CD8-positive, alpha-beta memory T cell (primary cell): ENCODE data around the gene ZDHHC24. TPM values are rescaled to one million over a fixed set of nuclear protein-coding genes. Genes with fewer than 3 reads are reported as not detected.
"Not testable (repeated sequence)": the region's sequence is repeated elsewhere in the genome, so short reads cannot be mapped to it uniquely, and the experiment has no call there.

ENCODE experiments used
- CTCF ChIA-PET: fragments of 350-600 bp; sonication (Branson Sonifier 250); formaldehyde crosslinking; loops from one replicate; lab custom pipeline; 2021; ENCODE audit warnings: antibody characterized with exemption; lab: Charles Lee
- POLR2A ChIA-PET: fragments of 350-600 bp; sonication (Branson Sonifier 250); formaldehyde crosslinking; loops from one replicate; lab custom pipeline; 2021; ENCODE audit warnings: antibody characterized with exemption; lab: Charles Lee
- DNase-seq, 5 donors: peaks; one replicate each; pipeline versions ENCODE4 v3.0.0 to v3.0.0-alpha.2; 2020 to 2022; ENCODE audit warnings: mixed read lengths in 1 of 5
- H3K27ac ChIP-seq: one replicate; pipeline ENCODE4 v1.7.0; 2013; ENCODE audit warnings: low read depth, mild to moderate bottlenecking, low read length, moderate library complexity
- H3K27me3 ChIP-seq: 2 replicates; pipeline ENCODE4 v1.7.0; 2013; ENCODE audit warnings: low read length, mild to moderate bottlenecking; ENCODE audit not compliant: insufficient read depth, poor library complexity, severe bottlenecking
- H3K36me3 ChIP-seq: 2 replicates; pipeline ENCODE4 v1.7.0; 2013; ENCODE audit warnings: mild to moderate bottlenecking, low read length, moderate library complexity; ENCODE audit not compliant: insufficient read depth
- H3K4me1 ChIP-seq: 2 replicates; pipeline ENCODE4 v1.7.0; 2013; ENCODE audit warnings: mild to moderate bottlenecking, low read length, moderate library complexity; ENCODE audit not compliant: insufficient read depth
- H3K4me3 ChIP-seq: 2 replicates; pipeline ENCODE4 v1.7.0; 2013; ENCODE audit warnings: mild to moderate bottlenecking, low read length
- H3K9me3 ChIP-seq: 2 replicates; pipeline ENCODE4 v1.7.0; 2013; ENCODE audit warnings: mild to moderate bottlenecking, low read length
- H3K27ac Mint-ChIP-seq, 8 donors: one replicate each; pipeline ENCODE4 v1.8.0; 2020 to 2021; ENCODE audit warnings: mixed read lengths in 8 of 8, mild to moderate bottlenecking in 6 of 8, inconsistent platforms in 3 of 8, moderate library complexity in 3 of 8
- H3K27me3 Mint-ChIP-seq, 2 donors: one replicate each; pipeline ENCODE4 v1.8.0; 2020 to 2021; ENCODE audit warnings: mixed read lengths in 2 of 2, mild to moderate bottlenecking in 1 of 2, moderate library complexity in 1 of 2
- H3K36me3 Mint-ChIP-seq, 3 donors: one replicate each; pipeline ENCODE4 v1.8.0; 2020 to 2021; ENCODE audit warnings: mixed read lengths in 3 of 3, inconsistent platforms in 1 of 3, mild to moderate bottlenecking in 1 of 3
- H3K4me1 Mint-ChIP-seq, 3 donors: one replicate each; pipeline ENCODE4 v1.8.0; 2020 to 2021; ENCODE audit warnings: mixed read lengths in 3 of 3, inconsistent platforms in 1 of 3, mild to moderate bottlenecking in 1 of 3
- H3K4me3 Mint-ChIP-seq, 7 donors: one replicate each; pipeline ENCODE4 v1.8.0; 2020 to 2021; ENCODE audit warnings: mixed read lengths in 7 of 7, mild to moderate bottlenecking in 6 of 7, moderate library complexity in 4 of 7, inconsistent platforms in 2 of 7
- H3K9me3 Mint-ChIP-seq, 5 donors: one replicate each; pipeline ENCODE4 v1.8.0; 2020 to 2022; ENCODE audit warnings: mixed read lengths in 5 of 5, mild to moderate bottlenecking in 3 of 5, moderate library complexity in 2 of 5, inconsistent platforms in 1 of 5
- polyA plus RNA-seq: library from polyadenylated mRNA; unstranded; fragments of 300-500 nt; fragmentation: Illumina TruSeq; gene quantifications from one replicate; pipeline ENCODE4 v1.2.3, GENCODE V29; 2021
- total RNA-seq, 2 experiments: library from RNA; stranded (reverse); gene quantifications; one replicate each; pipeline ENCODE4 v1.2.3, GENCODE V29; 2021

The ZDHHC24 gene
- total and polyA plus RNA-seq, 3 experiments from 2014 or later, result 16.6 to 21.5 (median 17.1) TPM

DNA sequence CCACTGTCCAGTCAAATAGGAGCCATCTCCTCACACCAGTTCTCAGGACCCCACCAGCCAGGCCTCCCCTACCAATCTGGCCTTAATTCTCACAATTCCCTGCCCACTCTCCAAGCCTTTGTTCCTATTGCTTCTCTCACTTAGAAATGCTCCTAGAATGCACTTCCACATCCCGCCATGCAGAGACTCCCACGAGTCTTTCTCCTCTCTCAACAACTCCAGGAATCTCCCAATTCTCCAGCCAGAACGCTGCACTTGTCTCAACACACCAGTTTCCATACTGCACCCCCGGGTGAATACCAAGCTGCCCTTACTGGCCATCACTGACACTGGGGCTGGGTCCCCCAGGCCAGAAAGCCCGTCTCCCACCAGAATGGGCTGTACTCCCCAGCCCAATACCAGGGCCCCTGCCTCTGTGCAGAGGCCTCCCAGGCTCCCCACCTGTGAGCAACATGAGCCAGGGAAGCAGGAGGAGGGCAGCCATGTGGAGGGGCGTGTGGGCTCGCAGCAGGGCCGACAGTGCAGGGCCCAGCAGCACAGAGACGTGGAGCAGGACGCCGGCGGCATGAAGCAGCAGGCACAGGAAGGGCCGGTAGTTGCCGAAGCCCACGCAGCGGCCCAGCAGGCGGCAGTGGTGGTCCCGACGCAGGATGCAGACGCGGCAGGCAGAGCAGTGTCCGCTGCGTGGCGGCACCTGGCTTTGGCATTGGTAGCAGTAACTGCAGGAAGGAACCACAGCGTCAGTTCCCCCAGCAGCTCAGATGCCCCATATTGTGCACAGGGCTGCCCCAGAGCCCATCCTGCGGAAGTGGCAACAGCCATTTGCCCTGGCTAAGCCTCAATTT lies 2.4 kb downstream of the ZDHHC24 start:
- no peaks in the 10 kb centered on the region for H3K9me3 Mint-ChIP-seq
- CTCF ChIA-PET, result interaction anchor here (0.6 to 1.6 kb wide), 7 partner anchors 10 to 159 kb away, joined by 3 to 5 read pairs (median 3); no protein-coding TSS in a partner anchor
- H3K4me1 ChIP-seq, result peaks cover 32% of the 10 kb centered on the region
- H3K4me1 Mint-ChIP-seq, result peaks cover 38 to 51% (median 50%) of the 10 kb centered on the region in 3 donors
- H3K27ac ChIP-seq, result peak overlapping the region; percentile 66
- H3K27me3 Mint-ChIP-seq, result peaks cover 0 to 4% of the 10 kb centered on the region in 2 donors
- H3K36me3 Mint-ChIP-seq, result peaks cover 0 to 54% (median 11%) of the 10 kb centered on the region in 3 donors
- H3K27ac Mint-ChIP-seq, result peak overlapping the region; percentile 89 to 97 (median 93)
- peak overlapping the region; percentile 72 to 92 (median 81) for H3K4me3 Mint-ChIP-seq
- no peaks in the 10 kb centered on the region for H3K9me3 ChIP-seq
- POLR2A ChIA-PET, result interaction anchor here (1.0 to 1.5 kb wide), 5 partner anchors 48 to 135 kb away, joined by 3 to 7 read pairs (median 3); partner anchors contain the start of genes RBM4 and RBM4B
- peak; percentile 62 to 85 (median 69) for DNase-seq
- H3K27me3 ChIP-seq, result no peaks in the 10 kb centered on the region
- H3K4me3 ChIP-seq, result peak overlapping the region; percentile 66
- peaks cover 7% of the 10 kb centered on the region for H3K36me3 ChIP-seq

- no peaks in the 10 kb centered on the region for H3K9me3 Mint-ChIP-seq
- peaks cover 0 to 60% (median 13%) of the 10 kb centered on the region in 3 donors for H3K36me3 Mint-ChIP-seq
- peaks cover 39 to 52% (median 50%) of the 10 kb centered on the region in 3 donors for H3K4me1 Mint-ChIP-seq
- no peaks in the 10 kb centered on the region for H3K27me3 Mint-ChIP-seq
- ChIA-PET POLR2A (interaction anchor here (0.9 kb wide), 1 partner anchor 26 kb away, joined by 3 read pairs; the partner anchor contains the start of gene CTSF), CTCF (no interaction called here)
- Histone ChIP-seq H3K27me3 (no peaks in the 10 kb centered on the region), H3K9me3 (no peaks in the 10 kb centered on the region), H3K4me3 (no peak overlapping the region), H3K4me1 (peaks cover 32% of the 10 kb centered on the region), H3K27ac (no peak overlapping the region), H3K36me3 (peaks cover 7% of the 10 kb centered on the region)
- peak overlapping the region; percentile 36 to 92 (median 72) for H3K4me3 Mint-ChIP-seq
- DNase-seq, result no peak
- H3K27ac Mint-ChIP-seq, result peak overlapping the region; percentile 85 to 98 (median 90)
These were observed 3.5 kb downstream of the ZDHHC24 start for GRCh38 chr11:66542362-66542761.

GRCh38 chr11:66541892-66542291 lies 4.0 kb downstream of the ZDHHC24 start:
- H3K36me3 Mint-ChIP-seq, result peaks cover 0 to 65% (median 15%) of the 10 kb centered on the region in 3 donors
- H3K27ac Mint-ChIP-seq, result peak overlapping the region; percentile 60 to 96 (median 89)
- H3K27me3 ChIP-seq, result no peaks in the 10 kb centered on the region
- ChIA-PET CTCF (interaction anchor here (0.5 kb wide), 1 partner anchor 42 kb away, joined by 3 read pairs; no protein-coding TSS in a partner anchor), POLR2A (interaction anchor here (0.6 to 0.9 kb wide), 2 partner anchors 17 to 27 kb away, joined by 3 read pairs; partner anchors contain the start of gene CTSF)
- peaks cover 32% of the 10 kb centered on the region for H3K4me1 ChIP-seq
- H3K4me3 Mint-ChIP-seq, result peak overlapping the region; percentile 22 to 72 (median 57)
- H3K27ac ChIP-seq, result no peak overlapping the region
- no peaks in the 10 kb centered on the region for H3K9me3 Mint-ChIP-seq
- no peak for DNase-seq
- H3K4me1 Mint-ChIP-seq, result peaks cover 39 to 52% (median 49%) of the 10 kb centered on the region in 3 donors
- no peaks in the 10 kb centered on the region for H3K27me3 Mint-ChIP-seq
- no peaks in the 10 kb centered on the region for H3K9me3 ChIP-seq
- no peak overlapping the region for H3K4me3 ChIP-seq
- H3K36me3 ChIP-seq, result peaks cover 7% of the 10 kb centered on the region

DNA sequence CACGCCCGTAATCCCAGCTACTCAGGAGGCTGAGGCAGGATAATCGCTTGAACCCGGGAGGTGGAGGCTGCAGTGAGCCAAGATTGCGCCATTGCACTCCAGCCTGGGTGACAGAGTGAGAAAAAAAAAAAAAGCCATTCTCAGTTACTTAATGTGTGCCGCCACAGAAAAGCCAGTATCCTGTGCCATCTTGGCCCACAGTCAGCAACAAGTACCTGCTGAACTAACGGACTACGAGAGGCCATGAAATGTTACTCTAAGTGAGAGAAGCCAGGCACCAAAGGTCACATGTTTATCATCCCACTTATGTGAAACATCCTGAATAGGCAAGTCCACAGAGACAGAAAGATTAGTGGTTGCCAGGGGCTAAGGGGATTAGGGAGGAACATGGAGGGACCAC lies 5.2 kb downstream of the ZDHHC24 start:
- H3K27ac ChIP-seq, DNase-seq, H3K9me3 Mint-ChIP-seq, H3K4me3 Mint-ChIP-seq, H3K27me3 Mint-ChIP-seq, H3K4me3 ChIP-seq, CTCF ChIA-PET, H3K27me3 ChIP-seq, H3K9me3 ChIP-seq, POLR2A ChIA-PET, H3K36me3 ChIP-seq: not testable (repeated sequence)
- peaks cover 4 to 74% (median 15%) of the 10 kb centered on the region in 3 donors for H3K36me3 Mint-ChIP-seq
- peaks cover 39 to 45% (median 42%) of the 10 kb centered on the region in 3 donors for H3K4me1 Mint-ChIP-seq
- peaks cover 29% of the 10 kb centered on the region for H3K4me1 ChIP-seq
- H3K27ac Mint-ChIP-seq, result peak overlapping the region in 3 of 8 donors; percentile 14 to 96 (median 38)

DNA sequence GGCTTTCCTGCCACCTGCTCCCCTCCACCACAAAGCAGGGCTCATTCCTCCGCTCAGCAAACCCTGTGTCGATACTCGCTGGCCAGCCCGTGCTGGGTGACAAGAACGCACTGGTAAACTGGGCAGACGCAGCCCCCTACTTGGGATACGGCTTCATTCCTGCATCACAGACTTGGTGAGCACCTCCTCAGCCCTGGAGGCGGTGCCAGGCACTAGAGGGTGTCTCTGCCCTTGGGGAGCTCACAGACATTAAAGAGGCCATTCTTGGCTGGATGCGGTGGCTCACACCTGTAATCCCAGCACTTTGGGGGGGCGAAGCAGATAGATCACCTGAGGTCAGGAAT lies 6.0 kb downstream of the ZDHHC24 start:
- no peak overlapping the region for H3K4me3 ChIP-seq
- Mint-ChIP-seq H3K4me1 (peaks cover 35 to 39% (median 35%) of the 10 kb centered on the region in 3 donors), H3K9me3 (no peaks in the 10 kb centered on the region), H3K27ac (peak overlapping the region in 1 of 8 donors; percentile 10), H3K27me3 (no peaks in the 10 kb centered on the region), H3K4me3 (no peak overlapping the region), H3K36me3 (peaks cover 5 to 75% (median 15%) of the 10 kb centered on the region in 3 donors)
- POLR2A ChIA-PET, result no interaction called here
- no peaks in the 10 kb centered on the region for H3K27me3 ChIP-seq
- CTCF ChIA-PET, result no interaction called here
- H3K36me3 ChIP-seq, result peaks cover 7% of the 10 kb centered on the region
- DNase-seq, result no peak
- no peak overlapping the region for H3K27ac ChIP-seq
- peaks cover 22% of the 10 kb centered on the region for H3K4me1 ChIP-seq
- H3K9me3 ChIP-seq, result no peaks in the 10 kb centered on the region

- Histone ChIP-seq H3K36me3 (peaks cover 7% of the 10 kb centered on the region), H3K9me3 (no peaks in the 10 kb centered on the region), H3K27me3 (no peaks in the 10 kb centered on the region), H3K27ac (no peak overlapping the region), H3K4me3 (no peak overlapping the region), H3K4me1 (peaks cover 18% of the 10 kb centered on the region)
- no peak overlapping the region for H3K4me3 Mint-ChIP-seq
- peak overlapping the region in 1 of 8 donors; percentile 78 for H3K27ac Mint-ChIP-seq
- CTCF ChIA-PET, result no interaction called here
- DNase-seq, result no peak
- H3K36me3 Mint-ChIP-seq, result peaks cover 5 to 75% (median 15%) of the 10 kb centered on the region in 3 donors
- POLR2A ChIA-PET, result no interaction called here
- H3K9me3 Mint-ChIP-seq, result no peaks in the 10 kb centered on the region
- H3K4me1 Mint-ChIP-seq, result peaks cover 31 to 35% (median 33%) of the 10 kb centered on the region in 3 donors
- H3K27me3 Mint-ChIP-seq, result no peaks in the 10 kb centered on the region
These were observed 6.5 kb downstream of the ZDHHC24 start for GRCh38 chr11:66539170-66539869.

GRCh38 chr11:66532784-66533183 lies 13.1 kb downstream of the ZDHHC24 start:
- Mint-ChIP-seq H3K27me3 (peaks cover 0 to 1% of the 10 kb centered on the region in 2 donors), H3K4me3 (no peak overlapping the region), H3K27ac (peak overlapping the region in 3 of 8 donors; percentile 35 to 66 (median 55)), H3K36me3 (peaks cover 5 to 53% (median 7%) of the 10 kb centered on the region in 3 donors), H3K4me1 (peaks cover 5 to 11% (median 9%) of the 10 kb centered on the region in 3 donors), H3K9me3 (no peaks in the 10 kb centered on the region)
- Histone ChIP-seq H3K36me3 (no peaks in the 10 kb centered on the region), H3K4me3 (no peak overlapping the region), H3K27me3 (no peaks in the 10 kb centered on the region), H3K9me3 (no peaks in the 10 kb centered on the region), H3K4me1 (no peaks in the 10 kb centered on the region), H3K27ac (no peak overlapping the region)
- no peak for DNase-seq
- POLR2A ChIA-PET, result no interaction called here
- CTCF ChIA-PET, result interaction anchor here (0.8 kb wide), 1 partner anchor 13 kb away, joined by 4 read pairs; the partner anchor contains the start of gene ZDHHC24
